CD4-positive, CD25-positive, alpha-beta regulatory T cell (primary cell): ENCODE results near the gene GOLT1A. TPM values are rescaled to one million over a fixed set of nuclear protein-coding genes. Genes with fewer than 3 reads are reported as not detected.

Experiments used
- ATAC-seq, 2 donors: fragments of 150-1000 bp; cut with Tn5 transposase; one replicate each; pipeline ENCODE4 v1.10.0; 2021; ENCODE audit warnings: low read depth in 2 of 2, moderate number of reproducible peaks in 2 of 2, moderate library complexity in 1 of 2
- DNase-seq, 3 donors: peaks; one replicate each; pipeline versions ENCODE4 v3.0.0 to v3.0.0-alpha.2; 2012 to 2022; ENCODE audit warnings: mixed read lengths in 1 of 3
- H3K27ac ChIP-seq: one replicate; pipeline ENCODE4 v1.7.0; 2013; ENCODE audit warnings: mild to moderate bottlenecking, low read length; ENCODE audit not compliant: insufficient read depth, poor library complexity, severe bottlenecking
- H3K27me3 ChIP-seq: one replicate; pipeline ENCODE4 v1.7.0; 2013; ENCODE audit warnings: low read length; ENCODE audit not compliant: control insufficient read depth, insufficient read depth
- H3K36me3 ChIP-seq: one replicate; pipeline ENCODE4 v1.7.0; 2013; ENCODE audit warnings: mild to moderate bottlenecking, low read length, moderate library complexity; ENCODE audit not compliant: control insufficient read depth, insufficient read depth
- H3K4me1 ChIP-seq: 2 replicates; pipeline ENCODE4 v1.7.0; 2013; ENCODE audit warnings: mild to moderate bottlenecking, low read length; ENCODE audit not compliant: insufficient read depth, control insufficient read depth, poor library complexity, severe bottlenecking
- H3K4me3 ChIP-seq: one replicate; pipeline ENCODE4 v1.7.0; 2013; ENCODE audit warnings: low read depth, mild to moderate bottlenecking, low read length, moderate library complexity
- H3K9me3 ChIP-seq, 2 experiments: 1 replicate in 1 of 2; 2 replicates in 1 of 2; pipeline ENCODE4 v1.7.0; 2013; ENCODE audit warnings: low read length in 2 of 2, mild to moderate bottlenecking in 1 of 2, moderate library complexity in 1 of 2; ENCODE audit not compliant: control insufficient read depth in 2 of 2
- H3K27ac Mint-ChIP-seq, 3 donors: one replicate each; pipeline ENCODE4 v1.8.0; 2020 to 2022; ENCODE audit warnings: mild to moderate bottlenecking in 3 of 3, mixed read lengths in 3 of 3, moderate library complexity in 2 of 3
- H3K27me3 Mint-ChIP-seq: one replicate; pipeline ENCODE4 v1.8.0; 2022; ENCODE audit warnings: mild to moderate bottlenecking, mixed read lengths
- H3K36me3 Mint-ChIP-seq: one replicate; pipeline ENCODE4 v1.8.0; 2020; ENCODE audit warnings: mixed read lengths
- H3K4me1 Mint-ChIP-seq, 4 donors: one replicate each; pipeline ENCODE4 v1.8.0; 2020 to 2022; ENCODE audit warnings: mixed read lengths in 4 of 4, mild to moderate bottlenecking in 1 of 4
- H3K4me3 Mint-ChIP-seq, 4 donors: one replicate each; pipeline ENCODE4 v1.8.0; 2020 to 2022; ENCODE audit warnings: mild to moderate bottlenecking in 4 of 4, mixed read lengths in 4 of 4, moderate library complexity in 3 of 4
- H3K9me3 Mint-ChIP-seq, 7 donors: one replicate each; pipeline ENCODE4 v1.8.0; 2020 to 2022; ENCODE audit warnings: mixed read lengths in 7 of 7, mild to moderate bottlenecking in 3 of 7, moderate library complexity in 2 of 7
- polyA plus RNA-seq, 4 donors: library from polyadenylated mRNA; unstranded; fragments of 300-500 nt; fragmentation: Illumina TruSeq; gene quantifications; one replicate each; pipeline ENCODE4 v1.2.3, GENCODE V29; 2021
- total RNA-seq: library from RNA; stranded (reverse); gene quantifications from one replicate; pipeline ENCODE4 v1.2.3, GENCODE V29; 2022

The GOLT1A gene
- total and polyA plus RNA-seq, 5 donors from 2014 or later = not detected

DNA sequence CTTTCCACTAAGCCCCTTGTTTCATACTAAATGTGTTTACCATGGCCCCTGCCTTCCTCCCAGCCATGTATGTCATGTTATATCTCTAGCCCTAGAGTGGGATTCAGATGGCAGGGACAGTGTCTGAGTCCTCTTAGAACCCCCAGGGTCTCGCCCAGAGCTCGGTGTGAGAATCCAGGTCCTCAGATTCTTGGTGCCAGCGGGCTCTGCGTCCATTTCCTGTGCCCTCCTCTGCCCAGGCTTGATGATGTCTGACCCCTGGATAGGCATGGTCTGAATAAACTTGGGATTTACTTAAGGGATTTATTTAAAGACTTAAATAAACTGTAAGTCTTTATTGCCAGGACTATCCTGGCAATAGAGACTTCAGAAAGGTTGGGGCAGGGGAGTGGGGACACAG is 11.3 kb downstream of the GOLT1A start:
- no peak overlapping the region for H3K27ac ChIP-seq
- H3K27me3 ChIP-seq = peaks cover 13% of the 10 kb centered on the region
- no peaks in the 10 kb centered on the region for H3K36me3 Mint-ChIP-seq
- DNase-seq (no peak), ATAC-seq (no peak)
- no peaks in the 10 kb centered on the region for H3K9me3 ChIP-seq
- H3K4me3 Mint-ChIP-seq = no peak overlapping the region
- peak overlapping the region in 1 of 3 donors; percentile 44 for H3K27ac Mint-ChIP-seq
- no peaks in the 10 kb centered on the region for H3K9me3 Mint-ChIP-seq
- H3K4me1 ChIP-seq = no peaks in the 10 kb centered on the region
- no peaks in the 10 kb centered on the region for H3K36me3 ChIP-seq
- peaks cover 0 to 4% (median 0%) of the 10 kb centered on the region in 4 donors for H3K4me1 Mint-ChIP-seq
- H3K4me3 ChIP-seq = no peak overlapping the region
- H3K27me3 Mint-ChIP-seq = peaks cover 40% of the 10 kb centered on the region

DNA sequence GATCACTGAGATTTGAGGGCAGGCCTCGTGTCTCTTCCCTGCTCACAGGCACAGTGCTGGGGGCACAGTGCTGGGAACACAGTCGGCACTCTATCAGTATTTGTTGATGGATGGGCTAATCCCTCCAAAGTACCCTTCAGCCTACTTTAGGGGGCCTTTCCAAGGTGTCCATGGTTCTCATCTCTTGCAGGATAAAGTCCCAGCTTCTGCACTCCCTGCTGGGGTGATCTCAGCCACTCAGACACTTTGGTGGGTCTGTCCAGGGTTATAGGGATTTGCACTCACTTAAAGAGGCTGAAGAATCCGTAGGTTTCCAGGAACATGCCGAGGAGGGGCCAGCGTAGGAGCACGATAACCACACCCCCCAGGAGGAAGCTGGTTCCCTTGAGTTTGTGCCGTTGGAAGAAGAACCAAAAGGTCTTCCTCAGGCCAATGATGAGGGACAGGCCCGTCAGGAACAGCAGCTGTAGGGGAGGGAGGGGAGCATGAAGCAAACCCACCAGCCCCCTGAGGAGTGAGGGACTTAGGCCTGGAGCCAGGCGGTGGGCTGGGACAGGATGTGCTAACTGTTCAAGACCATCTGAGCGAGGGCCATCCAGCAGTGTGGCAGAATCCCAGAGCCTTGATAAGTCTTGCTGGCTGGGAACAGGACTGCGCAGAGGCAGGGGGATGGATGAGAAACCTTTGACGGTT is 12.3 kb downstream of the GOLT1A start:
- peaks cover 33% of the 10 kb centered on the region for H3K27me3 Mint-ChIP-seq
- no peaks in the 10 kb centered on the region for H3K36me3 ChIP-seq
- no peaks in the 10 kb centered on the region for H3K9me3 Mint-ChIP-seq
- no peak overlapping the region for H3K27ac ChIP-seq
- H3K9me3 ChIP-seq = no peaks in the 10 kb centered on the region
- no peaks in the 10 kb centered on the region for H3K4me1 Mint-ChIP-seq
- no peak overlapping the region for H3K4me3 ChIP-seq
- DNase-seq (no peak), ATAC-seq (no peak)
- no peaks in the 10 kb centered on the region for H3K4me1 ChIP-seq
- H3K27ac Mint-ChIP-seq = no peak overlapping the region
- peaks cover 6% of the 10 kb centered on the region for H3K27me3 ChIP-seq
- no peaks in the 10 kb centered on the region for H3K36me3 Mint-ChIP-seq
- no peak overlapping the region for H3K4me3 Mint-ChIP-seq

DNA sequence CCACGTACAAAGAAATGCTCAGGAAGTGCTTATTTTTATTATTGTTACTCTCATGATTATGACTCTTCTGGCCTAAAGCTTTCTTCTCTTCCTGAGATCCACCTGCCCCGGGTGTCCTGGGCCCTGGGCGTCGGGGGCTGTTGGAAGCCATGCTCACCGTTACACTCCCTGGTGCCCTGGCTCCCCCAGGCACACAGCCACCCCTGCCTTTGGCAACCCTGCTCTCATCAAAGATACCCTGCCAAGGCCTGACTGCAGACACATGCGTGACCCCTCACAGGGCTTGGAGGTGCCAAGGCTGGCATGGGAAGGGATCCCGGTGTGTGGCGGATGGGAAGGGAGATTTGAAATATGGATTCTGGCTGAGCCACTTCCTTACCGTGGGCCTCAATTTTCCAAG is 14.2 kb downstream of the GOLT1A start:
- Mint-ChIP-seq H3K9me3 (peaks cover 0 to 5% (median 0%) of the 10 kb centered on the region in 7 donors), H3K36me3 (no peaks in the 10 kb centered on the region), H3K4me1 (peaks cover 0 to 6% (median 0%) of the 10 kb centered on the region in 4 donors), H3K27ac (no peak overlapping the region), H3K27me3 (peaks cover 19% of the 10 kb centered on the region), H3K4me3 (no peak overlapping the region)
- ATAC-seq (no peak), DNase-seq (no peak)
- Histone ChIP-seq H3K4me1 (no peaks in the 10 kb centered on the region), H3K36me3 (no peaks in the 10 kb centered on the region), H3K27me3 (no peaks in the 10 kb centered on the region), H3K27ac (no peak overlapping the region), H3K4me3 (no peak overlapping the region), H3K9me3 (no peaks in the 10 kb centered on the region)

DNA sequence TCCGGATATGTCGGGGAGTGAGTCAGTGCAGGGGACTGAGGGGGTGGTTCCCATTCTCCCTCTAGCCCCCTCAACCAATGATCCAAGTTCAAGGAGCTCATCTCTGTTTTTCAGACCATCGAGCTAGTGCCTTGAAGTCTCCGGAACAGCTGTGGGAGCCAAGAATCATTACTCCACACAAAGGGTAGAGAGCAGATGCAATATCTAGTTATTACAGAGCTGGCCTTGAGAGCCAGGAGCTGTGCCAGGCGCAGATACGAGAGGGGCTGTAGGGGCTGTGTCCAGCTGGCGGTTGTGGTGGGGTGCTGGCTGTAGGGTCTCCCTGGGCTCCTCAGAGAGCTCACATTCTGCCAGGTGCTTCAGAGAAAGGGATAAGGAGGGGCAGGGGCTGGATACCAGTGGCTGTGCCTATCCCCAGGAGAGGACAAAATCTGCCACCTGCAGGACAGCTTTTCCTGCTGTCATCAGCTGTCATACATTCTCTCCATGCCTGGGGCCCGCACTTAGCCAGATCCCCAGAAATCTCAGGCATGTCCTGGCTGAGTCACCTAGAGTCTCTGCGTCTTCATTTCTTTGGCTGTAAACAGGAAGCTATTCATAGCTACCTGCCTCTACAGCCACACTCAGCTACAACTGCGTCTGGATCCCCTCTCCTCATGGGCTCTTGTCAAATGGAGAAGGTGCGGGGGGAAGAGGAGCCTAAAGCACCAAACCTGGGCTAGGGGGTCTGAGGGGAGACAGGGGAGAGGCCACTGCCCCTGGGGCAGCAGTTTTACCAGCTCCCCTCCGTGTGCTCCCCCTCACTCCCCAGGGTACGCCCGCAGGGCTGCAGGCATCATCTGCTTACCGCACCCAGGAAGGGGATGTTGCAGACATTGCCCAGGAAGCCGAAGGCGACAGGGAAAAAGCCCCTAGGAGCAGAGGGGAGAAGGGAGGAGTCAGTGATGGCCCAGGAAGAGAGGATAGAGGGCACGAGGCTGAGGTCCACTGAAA is 15.1 kb downstream of the GOLT1A start:
- Histone ChIP-seq H3K27me3 (no peaks in the 10 kb centered on the region), H3K4me1 (no peaks in the 10 kb centered on the region), H3K36me3 (no peaks in the 10 kb centered on the region), H3K4me3 (no peak overlapping the region), H3K27ac (no peak overlapping the region), H3K9me3 (no peaks in the 10 kb centered on the region)
- H3K9me3 Mint-ChIP-seq = peaks cover 0 to 5% (median 0%) of the 10 kb centered on the region in 7 donors
- DNase-seq (no peak), ATAC-seq (no peak)
- peaks cover 16% of the 10 kb centered on the region for H3K27me3 Mint-ChIP-seq
- H3K36me3 Mint-ChIP-seq = no peaks in the 10 kb centered on the region
- H3K4me1 Mint-ChIP-seq = peaks cover 0 to 8% (median 0%) of the 10 kb centered on the region in 4 donors
- peak overlapping the region in 1 of 3 donors; percentile 14 for H3K27ac Mint-ChIP-seq
- no peak overlapping the region for H3K4me3 Mint-ChIP-seq

DNA sequence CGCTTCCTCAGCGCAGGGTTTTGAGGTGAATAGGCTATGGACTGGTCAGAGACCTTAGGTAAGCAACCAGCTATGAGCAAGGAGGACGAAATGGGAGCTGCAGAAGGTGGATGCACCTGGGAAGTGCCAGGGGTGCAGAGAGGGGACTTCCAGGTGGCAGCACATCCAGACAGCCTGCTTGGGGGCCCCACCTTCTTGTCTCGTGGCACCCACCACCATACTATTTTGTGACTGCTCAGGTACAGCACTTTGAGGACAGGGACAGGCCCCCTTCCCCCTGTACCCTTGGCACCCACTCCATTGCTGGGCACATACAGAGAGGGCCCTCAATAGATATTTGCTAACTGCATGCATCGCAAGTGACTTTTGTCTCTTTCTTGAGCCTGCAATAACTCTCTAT is 16.7 kb downstream of the GOLT1A start:
- Histone ChIP-seq H3K36me3 (no peaks in the 10 kb centered on the region), H3K9me3 (no peaks in the 10 kb centered on the region), H3K4me3 (no peak overlapping the region), H3K27me3 (no peaks in the 10 kb centered on the region), H3K4me1 (no peaks in the 10 kb centered on the region), H3K27ac (no peak overlapping the region)
- ATAC-seq (no peak), DNase-seq (no peak)
- H3K36me3 Mint-ChIP-seq = no peaks in the 10 kb centered on the region
- H3K27me3 Mint-ChIP-seq = peaks cover 23% of the 10 kb centered on the region
- H3K4me3 Mint-ChIP-seq = no peak overlapping the region
- H3K27ac Mint-ChIP-seq = no peak overlapping the region
- H3K9me3 Mint-ChIP-seq = peaks cover 0 to 5% (median 0%) of the 10 kb centered on the region in 7 donors
- peaks cover 0 to 8% (median 0%) of the 10 kb centered on the region in 4 donors for H3K4me1 Mint-ChIP-seq

DNA sequence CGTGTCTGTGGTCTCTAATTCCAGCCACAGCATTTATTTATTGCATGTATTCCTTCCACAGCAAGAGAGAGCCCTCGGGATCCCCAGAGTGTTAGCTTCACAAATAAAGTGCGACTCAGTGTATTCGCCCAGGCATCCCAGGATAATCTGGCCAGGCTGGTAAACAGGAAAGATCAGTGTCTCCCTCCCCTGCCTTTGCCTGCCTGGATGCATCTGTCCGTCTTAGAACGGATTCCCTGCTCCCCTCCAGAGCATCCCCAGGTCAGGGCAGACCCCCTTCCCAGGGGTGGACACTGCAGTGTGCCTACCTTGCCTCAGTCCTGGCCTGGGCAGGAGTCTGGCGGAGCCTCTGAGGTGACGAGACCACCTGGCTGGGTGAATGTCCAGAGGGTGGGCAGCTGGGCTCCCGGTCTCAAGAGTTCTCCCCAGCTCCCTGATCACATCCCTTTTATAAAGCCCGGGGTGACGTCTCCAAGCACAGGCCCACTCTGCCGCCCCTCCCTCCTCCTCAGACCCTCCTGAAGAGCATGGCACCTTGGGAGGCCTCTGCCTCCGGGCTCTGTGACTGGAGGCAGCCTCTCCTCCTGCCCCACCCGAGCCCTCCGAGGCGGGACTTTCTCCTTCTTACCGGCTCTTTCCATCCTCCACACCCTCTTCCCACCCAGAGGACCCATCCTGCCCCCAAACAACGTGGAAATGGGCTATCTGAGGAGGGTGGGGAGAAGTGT is 17.6 kb downstream of the GOLT1A start, which contains the start of gene KISS1:
Gene KISS1, minus strand, starts transcription at position 424 of the 728 bp plus-strand sequence. CDS start 3,615 bp downstream, outside the sequence.
- H3K4me3 Mint-ChIP-seq = no peak within 1 kb of the TSS

DNA sequence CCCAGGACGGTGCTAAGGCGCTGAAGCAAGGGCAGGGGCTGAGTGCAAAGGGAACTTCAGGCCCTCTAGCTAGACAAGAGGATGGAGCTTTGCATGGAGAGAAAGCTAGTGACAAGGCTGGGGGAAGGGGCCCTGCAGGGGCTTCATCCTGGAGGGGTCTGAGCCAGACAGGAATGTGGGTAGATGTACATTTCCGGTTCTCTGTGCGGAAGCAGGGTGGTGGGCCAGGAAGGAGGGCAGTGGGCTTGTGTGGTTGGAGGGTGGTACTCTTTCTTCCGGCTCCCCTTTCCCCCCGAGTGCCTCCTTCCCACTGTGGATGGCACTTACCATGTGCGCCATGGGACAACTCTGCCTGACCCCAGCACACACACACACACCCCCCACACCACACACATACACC is 19.0 kb downstream of the GOLT1A start:
- Mint-ChIP-seq H3K4me3 (no peak overlapping the region), H3K9me3 (peaks cover 0 to 5% (median 0%) of the 10 kb centered on the region in 7 donors), H3K36me3 (no peaks in the 10 kb centered on the region), H3K4me1 (peaks cover 0 to 13% (median 1%) of the 10 kb centered on the region in 4 donors), H3K27ac (peak overlapping the region in 2 of 3 donors; percentile 9 to 14), H3K27me3 (peaks cover 32% of the 10 kb centered on the region)
- DNase-seq (no peak), ATAC-seq (no peak)
- peaks cover 2% of the 10 kb centered on the region for H3K27me3 ChIP-seq
- H3K4me1 ChIP-seq = no peaks in the 10 kb centered on the region
- H3K27ac ChIP-seq = no peak overlapping the region
- no peaks in the 10 kb centered on the region for H3K36me3 ChIP-seq
- no peak overlapping the region for H3K4me3 ChIP-seq
- H3K9me3 ChIP-seq = no peaks in the 10 kb centered on the region

More for the DNA sequence above, 17.6 kb downstream of the GOLT1A start, which contains the start of gene KISS1:
- Histone ChIP-seq H3K4me3 (no peak within 1 kb of the TSS), H3K36me3 (no peaks in the 10 kb centered on the region), H3K9me3 (no peaks in the 10 kb centered on the region), H3K27me3 (no peaks in the 10 kb centered on the region), H3K4me1 (no peaks in the 10 kb centered on the region), H3K27ac (no peak within 1 kb of the TSS)
- DNase-seq (no peak), ATAC-seq (no peak)
- Mint-ChIP-seq H3K27ac (peak within 1 kb of the TSS in 1 of 3 donors; percentile 30), H3K4me1 (peaks cover 0 to 8% (median 0%) of the 10 kb centered on the region in 4 donors), H3K9me3 (peaks cover 0 to 5% (median 0%) of the 10 kb centered on the region in 7 donors), H3K27me3 (peaks cover 26% of the 10 kb centered on the region), H3K36me3 (no peaks in the 10 kb centered on the region)
